Epidermal melanocyte (primary cell): ENCODE data around the gene IL36A.

Source experiments
- DNase-seq: peaks from one replicate; pipeline ENCODE4 v3.0.0; 2011; ENCODE audit warnings: low spot score; ENCODE audit not compliant: insufficient read length

The IL36A gene

GRCh38 chr2:113050921-113051895 is 45.9 kb downstream of the IL36A start:
- DNase-seq: no peak

DNA sequence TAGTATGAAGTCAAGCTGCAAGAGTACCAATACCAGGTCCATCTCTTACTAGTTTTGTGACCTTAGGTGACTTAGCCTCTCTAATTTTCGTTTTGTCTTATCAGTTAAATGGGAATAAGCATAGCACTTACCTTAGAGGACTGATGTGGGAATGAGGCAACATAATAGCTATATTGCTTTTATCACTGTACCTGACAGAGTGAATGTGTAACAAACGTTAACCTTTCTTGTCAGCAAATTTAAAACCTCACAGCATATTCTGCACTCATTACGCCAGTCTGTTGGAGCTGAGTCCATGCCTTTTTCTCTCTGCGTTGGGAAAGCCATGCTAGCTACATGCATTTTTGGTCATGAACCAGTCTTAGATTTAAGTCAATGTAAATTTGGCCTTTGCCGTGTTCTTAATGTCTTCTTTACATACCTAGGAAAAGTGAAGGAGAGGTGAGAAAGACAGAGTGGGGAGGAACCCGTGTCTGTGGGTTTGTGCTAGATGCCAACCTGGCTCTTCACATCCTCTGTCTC is 47.2 kb downstream of the IL36A start, which contains the start of gene IL36B:
Gene IL36B (minus strand): TSS at position 472 of the 522 bp plus-strand sequence.
- no peak for DNase-seq

GRCh38 chr2:113053666-113054065 is 48.4 kb downstream of the IL36A start:
- DNase-seq: no peak

- no peak for DNase-seq
Measured at GRCh38 chr2:113054066-113054465, 48.8 kb downstream of the IL36A start.

DNA sequence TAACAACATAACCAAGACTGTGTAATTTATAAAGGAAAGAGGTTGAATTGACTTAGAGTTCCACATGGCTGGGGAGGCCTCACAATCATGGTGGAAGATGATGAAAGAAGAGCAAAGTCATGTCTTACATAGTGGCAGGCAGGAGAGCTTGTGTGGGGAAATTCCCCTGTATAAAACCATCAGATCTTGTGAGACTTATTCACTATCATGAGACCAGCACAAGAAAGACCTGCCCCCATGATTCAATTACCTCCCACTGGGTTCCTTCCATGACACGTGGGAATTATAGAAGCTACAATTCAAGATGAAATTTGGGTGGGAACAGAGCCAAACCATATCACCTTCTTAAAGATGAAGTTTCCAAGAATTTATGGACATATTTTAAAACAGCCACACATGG is 51.3 kb downstream of the IL36A start:
- DNase-seq: no peak

- no peak for DNase-seq
Measured at GRCh38 chr2:113057117-113057516, 51.9 kb downstream of the IL36A start.
